HCT116 (cell line): ENCODE data around the gene HEXD.

Source experiments
- CBX3 ChIP-seq: IDR thresholded peaks from 2 replicates; pipeline ENCODE4 v1.6.1; 2012; ENCODE audit warnings: low read depth
- EZH2 ChIP-seq: fragments of 200-600 bp; sonication (generic); IDR thresholded peaks from 2 replicates; pipeline ENCODE4 v1.6.1; 2017; ENCODE audit warnings: antibody characterized with exemption, mixed run types
- JUND ChIP-seq: IDR thresholded peaks from 2 replicates; pipeline ENCODE4 v1.6.1; 2012
- POLR2A ChIP-seq: IDR thresholded peaks from 2 replicates; pipeline ENCODE4 v1.7.0; 2011; ENCODE audit warnings: borderline replicate concordance; ENCODE audit not compliant: insufficient read depth, insufficient read length; ENCODE audit errors: extremely low read depth
- POLR2AphosphoS5 ChIP-seq: IDR thresholded peaks from 2 replicates; pipeline ENCODE4 v1.6.1; 2011; ENCODE audit warnings: mild to moderate bottlenecking, low read depth, low read length, moderate library complexity
- RAD21 ChIP-seq: IDR thresholded peaks from 2 replicates; pipeline ENCODE4 v1.6.1; 2012; ENCODE audit warnings: low read depth, mild to moderate bottlenecking
- SRF ChIP-seq: IDR thresholded peaks from 2 replicates; pipeline ENCODE4 v1.6.1; 2012; ENCODE audit warnings: low read depth
- TCF7L2 ChIP-seq: IDR thresholded peaks from 2 replicates; pipeline ENCODE4 v1.7.0; 2011; ENCODE audit warnings: borderline replicate concordance, inconsistent platforms; ENCODE audit not compliant: insufficient read depth, insufficient read length; ENCODE audit errors: extremely low read depth
- ZNF274 ChIP-seq: fragments of 200-500 bp; sonication (Bioruptor generic); IDR thresholded peaks from 2 replicates; pipeline ENCODE4 v1.6.1; 2014; ENCODE audit warnings: mild to moderate bottlenecking, low read depth, low read length, inconsistent platforms
- TF ChIP-seq, protein P1 (sequence below), 3 experiments: fragments of 200-600 bp in 1 of 3; sonication (generic) in 1 of 3; IDR thresholded peaks in 2 of 3; conservative IDR thresholded peaks in 1 of 3; 2 replicates each; pipeline ENCODE4 v1.5.1; 2012 to 2017; ENCODE audit warnings: low read depth in 2 of 3, low read length in 2 of 3, antibody characterized with exemption in 1 of 3, borderline replicate concordance in 1 of 3, control low read depth in 1 of 3, mild to moderate bottlenecking in 1 of 3, mixed read lengths in 1 of 3, mixed run types in 1 of 3, moderate library complexity in 1 of 3; ENCODE audit not compliant: insufficient read depth in 1 of 3
- TF ChIP-seq, protein P2 (sequence below): IDR thresholded peaks from 2 replicates; pipeline ENCODE4 v1.6.1; 2012
- TF ChIP-seq, protein P3 (sequence below): IDR thresholded peaks from 2 replicates; pipeline ENCODE4 v1.6.1; 2012; ENCODE audit warnings: low read depth

DNA sequence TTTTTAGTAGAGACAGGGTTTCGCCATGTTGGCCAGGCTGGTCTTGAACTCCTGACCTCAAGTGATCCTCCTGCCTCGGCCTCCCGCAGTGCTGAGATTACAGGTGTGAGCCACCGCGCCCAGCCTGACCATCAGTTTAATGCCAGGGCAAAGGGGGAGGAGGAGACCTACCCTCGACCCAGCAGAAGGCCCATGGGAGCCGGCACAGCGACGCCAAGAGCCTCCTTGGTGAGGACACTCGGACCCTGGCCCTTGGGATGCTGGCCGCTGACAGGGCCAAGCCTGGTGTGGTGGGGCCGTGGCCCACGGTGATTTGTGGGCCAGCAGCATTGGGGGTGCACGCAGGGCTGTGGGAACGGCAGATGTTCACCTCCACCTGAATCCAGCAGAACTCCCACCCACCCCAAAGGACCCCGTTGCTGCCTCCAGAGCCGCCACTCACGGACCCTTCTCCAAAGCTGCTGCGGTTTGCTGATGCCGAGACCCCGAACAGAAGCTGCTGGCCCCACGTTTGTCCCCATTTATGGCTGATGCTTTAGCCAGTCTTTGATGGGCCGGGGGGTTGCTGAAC lies 26.6 kb upstream of the HEXD start:
- TF ChIP-seq POLR2AphosphoS5 (no peak), CBX3 (no peak), POLR2A (no peak), EZH2 (no peak), ZNF274 (no peak), JUND (no peak), SRF (no peak), TCF7L2 (no peak), RAD21 (no peak)
- TF ChIP-seq, protein P1, sequence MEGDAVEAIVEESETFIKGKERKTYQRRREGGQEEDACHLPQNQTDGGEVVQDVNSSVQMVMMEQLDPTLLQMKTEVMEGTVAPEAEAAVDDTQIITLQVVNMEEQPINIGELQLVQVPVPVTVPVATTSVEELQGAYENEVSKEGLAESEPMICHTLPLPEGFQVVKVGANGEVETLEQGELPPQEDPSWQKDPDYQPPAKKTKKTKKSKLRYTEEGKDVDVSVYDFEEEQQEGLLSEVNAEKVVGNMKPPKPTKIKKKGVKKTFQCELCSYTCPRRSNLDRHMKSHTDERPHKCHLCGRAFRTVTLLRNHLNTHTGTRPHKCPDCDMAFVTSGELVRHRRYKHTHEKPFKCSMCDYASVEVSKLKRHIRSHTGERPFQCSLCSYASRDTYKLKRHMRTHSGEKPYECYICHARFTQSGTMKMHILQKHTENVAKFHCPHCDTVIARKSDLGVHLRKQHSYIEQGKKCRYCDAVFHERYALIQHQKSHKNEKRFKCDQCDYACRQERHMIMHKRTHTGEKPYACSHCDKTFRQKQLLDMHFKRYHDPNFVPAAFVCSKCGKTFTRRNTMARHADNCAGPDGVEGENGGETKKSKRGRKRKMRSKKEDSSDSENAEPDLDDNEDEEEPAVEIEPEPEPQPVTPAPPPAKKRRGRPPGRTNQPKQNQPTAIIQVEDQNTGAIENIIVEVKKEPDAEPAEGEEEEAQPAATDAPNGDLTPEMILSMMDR (IDR thresholded peaks at IDR 0.05 in 2 of 3, conservative IDR thresholded peaks at IDR 0.05 in 1 of 3; ENCODE audit: borderline replicate concordance in 1 of 3, insufficient read depth in 1 of 3, low read depth in 2 of 3, low read length in 2 of 3) = no peak
- TF ChIP-seq, protein P2, sequence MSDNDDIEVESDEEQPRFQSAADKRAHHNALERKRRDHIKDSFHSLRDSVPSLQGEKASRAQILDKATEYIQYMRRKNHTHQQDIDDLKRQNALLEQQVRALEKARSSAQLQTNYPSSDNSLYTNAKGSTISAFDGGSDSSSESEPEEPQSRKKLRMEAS = no peak
- TF ChIP-seq, protein P3, sequence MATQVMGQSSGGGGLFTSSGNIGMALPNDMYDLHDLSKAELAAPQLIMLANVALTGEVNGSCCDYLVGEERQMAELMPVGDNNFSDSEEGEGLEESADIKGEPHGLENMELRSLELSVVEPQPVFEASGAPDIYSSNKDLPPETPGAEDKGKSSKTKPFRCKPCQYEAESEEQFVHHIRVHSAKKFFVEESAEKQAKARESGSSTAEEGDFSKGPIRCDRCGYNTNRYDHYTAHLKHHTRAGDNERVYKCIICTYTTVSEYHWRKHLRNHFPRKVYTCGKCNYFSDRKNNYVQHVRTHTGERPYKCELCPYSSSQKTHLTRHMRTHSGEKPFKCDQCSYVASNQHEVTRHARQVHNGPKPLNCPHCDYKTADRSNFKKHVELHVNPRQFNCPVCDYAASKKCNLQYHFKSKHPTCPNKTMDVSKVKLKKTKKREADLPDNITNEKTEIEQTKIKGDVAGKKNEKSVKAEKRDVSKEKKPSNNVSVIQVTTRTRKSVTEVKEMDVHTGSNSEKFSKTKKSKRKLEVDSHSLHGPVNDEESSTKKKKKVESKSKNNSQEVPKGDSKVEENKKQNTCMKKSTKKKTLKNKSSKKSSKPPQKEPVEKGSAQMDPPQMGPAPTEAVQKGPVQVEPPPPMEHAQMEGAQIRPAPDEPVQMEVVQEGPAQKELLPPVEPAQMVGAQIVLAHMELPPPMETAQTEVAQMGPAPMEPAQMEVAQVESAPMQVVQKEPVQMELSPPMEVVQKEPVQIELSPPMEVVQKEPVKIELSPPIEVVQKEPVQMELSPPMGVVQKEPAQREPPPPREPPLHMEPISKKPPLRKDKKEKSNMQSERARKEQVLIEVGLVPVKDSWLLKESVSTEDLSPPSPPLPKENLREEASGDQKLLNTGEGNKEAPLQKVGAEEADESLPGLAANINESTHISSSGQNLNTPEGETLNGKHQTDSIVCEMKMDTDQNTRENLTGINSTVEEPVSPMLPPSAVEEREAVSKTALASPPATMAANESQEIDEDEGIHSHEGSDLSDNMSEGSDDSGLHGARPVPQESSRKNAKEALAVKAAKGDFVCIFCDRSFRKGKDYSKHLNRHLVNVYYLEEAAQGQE = no peak
